Measurements from ENCODE around the gene TBC1D22B. TPM values are rescaled to one million over a fixed set of nuclear protein-coding genes. Genes with fewer than 3 reads are reported as not detected.
A peak's percentile ranks its signal among the peaks of the same experiment; 100 is the strongest.

Gene TBC1D22B
- total and polyA plus RNA-seq, 2 of the 13 experiments (the other 11 are each of a cell fraction or from before 2014, with no cell fraction given), result 9.7 to 12.9 TPM

- TF ChIP-seq ZNF746 (CRISPR knock-in tag; IDR thresholded peaks at IDR 0.05) (no peak), TBX3 (IDR thresholded peaks at IDR 0.05; ENCODE audit: borderline replicate concordance) (peak; percentile 64; the same call in 1 of the 2 replicates), RFX5 (IDR thresholded peaks at IDR 0.05; ENCODE audit: low read depth, low read length) (no peak), ZNF775 (CRISPR knock-in tag; IDR thresholded peaks at IDR 0.05; ENCODE audit: borderline replicate concordance) (no peak), GABPA (IDR thresholded peaks at IDR 0.05; ENCODE audit: low read depth, low read length) (no peak), GABPA (CRISPR knock-in tag; IDR thresholded peaks at IDR 0.05; ENCODE audit: low read depth) (no peak), ZNF138 (CRISPR knock-in tag; IDR thresholded peaks at IDR 0.05; ENCODE audit: low read depth) (no peak), HNRNPUL1 (IDR thresholded peaks at IDR 0.05; ENCODE audit: low read depth, low read length) (no peak), ZNF598 (CRISPR knock-in tag; IDR thresholded peaks at IDR 0.05; ENCODE audit: borderline replicate concordance) (no peak), ZNF543 (CRISPR knock-in tag; IDR thresholded peaks at IDR 0.05) (no peak), DMTF1 (CRISPR knock-in tag; IDR thresholded peaks at IDR 0.05) (no peak), ZNF326 (CRISPR knock-in tag; IDR thresholded peaks at IDR 0.05; ENCODE audit: borderline replicate concordance) (no peak), KDM3A (CRISPR knock-in tag; IDR thresholded peaks at IDR 0.05; ENCODE audit: low read depth) (no peak), CBX5 (CRISPR knock-in tag; IDR thresholded peaks at IDR 0.05; ENCODE audit: borderline replicate concordance) (no peak), ZC3H13 (CRISPR knock-in tag; IDR thresholded peaks at IDR 0.05) (no peak), KDM4B (CRISPR knock-in tag; IDR thresholded peaks at IDR 0.05) (no peak), E2F5 (CRISPR knock-in tag; conservative IDR thresholded peaks at IDR 0.05) (no peak), AGO1 (IDR thresholded peaks at IDR 0.05; ENCODE audit: low read depth, low read length, poor library complexity, severe bottlenecking) (no peak), HNF4G (IDR thresholded peaks at IDR 0.05; ENCODE audit: borderline replicate concordance, low read depth, low read length) (no peak), HNF4G (CRISPR knock-in tag; IDR thresholded peaks at IDR 0.05; ENCODE audit: borderline replicate concordance, low read depth) (no peak), ZFP36L2 (CRISPR knock-in tag; IDR thresholded peaks at IDR 0.05) (no peak), KMT2B (CRISPR knock-in tag; IDR thresholded peaks at IDR 0.05) (0 out of 2 replicates have a peak, but pooled peaks have one; percentile 10), MBNL3 (CRISPR knock-in tag; conservative IDR thresholded peaks at IDR 0.05) (no peak), HNF1B (CRISPR knock-in tag; IDR thresholded peaks at IDR 0.05) (no peak), HOXA9 (CRISPR knock-in tag; IDR thresholded peaks at IDR 0.05; ENCODE audit: borderline replicate concordance) (no peak), HMGA1 (CRISPR knock-in tag; conservative IDR thresholded peaks at IDR 0.05) (no peak), ATAD3A (CRISPR knock-in tag; IDR thresholded peaks at IDR 0.05) (no peak)
These were observed 124.0 kb downstream of the TBC1D22B start (continued) for GRCh38 chr6:37381579-37381978.

Measured in HepG2 (cell line).